C4-2B (cell line): ENCODE results near the gene THRAP3.

Experiments
- H3K27ac ChIP-seq: fragments of 450-650 bp; 2 replicates; pipeline ENCODE4 v1.5.1; 2017
- CTCF ChIP-seq: fragments of 450-650 bp; conservative IDR thresholded peaks from 2 replicates; pipeline ENCODE4 v1.5.1; 2017; ENCODE audit warnings: mild to moderate bottlenecking
- ZFX ChIP-seq: fragments of 450-650 bp; IDR thresholded peaks from 2 replicates; pipeline ENCODE4 v1.6.1; 2017

Gene THRAP3

GRCh38 chr1:36258960-36259344 is 34.7 kb downstream of the THRAP3 start:
- H3K27ac ChIP-seq = peak overlapping the region; percentile 89

GRCh38 chr1:36268981-36269380 is 44.7 kb downstream of the THRAP3 start:
- H3K27ac ChIP-seq = peak overlapping the region; percentile 92
- TF ChIP-seq ZFX (no peak), CTCF (no peak)

More at GRCh38 chr1:36258960-36259344, 34.7 kb downstream of the THRAP3 start:
- TF ChIP-seq CTCF (no peak), ZFX (no peak)

GRCh38 chr1:36269408-36269838 is 45.2 kb downstream of the THRAP3 start:
- peak overlapping the region; percentile 92 for H3K27ac ChIP-seq
- no peak for TF ChIP-seq ZFX
- TF ChIP-seq CTCF = no peak

GRCh38 chr1:36273024-36273423 is 48.8 kb downstream of the THRAP3 start:
- TF ChIP-seq ZFX = no peak
- no peak for TF ChIP-seq CTCF
- H3K27ac ChIP-seq = no peak overlapping the region

- no peak overlapping the region for H3K27ac ChIP-seq
- TF ChIP-seq CTCF = no peak
- no peak for TF ChIP-seq ZFX
Observed at GRCh38 chr1:36274201-36274600, 50.0 kb downstream of the THRAP3 start.

- no peak overlapping the region for H3K27ac ChIP-seq
- no peak for TF ChIP-seq ZFX
- TF ChIP-seq CTCF = no peak
Observed at GRCh38 chr1:36276688-36277087, 52.4 kb downstream of the THRAP3 start.

- no peak overlapping the region for H3K27ac ChIP-seq
- TF ChIP-seq ZFX = no peak
- no peak for TF ChIP-seq CTCF
Observed at GRCh38 chr1:36279110-36279788, 55.0 kb downstream of the THRAP3 start.
